Mononuclear cell (primary cell): ENCODE data around the gene SELENOP. TPM values are rescaled to one million over a fixed set of nuclear protein-coding genes. Genes with fewer than 3 reads are reported as not detected.

Experiments
- H3K27me3 ChIP-seq: 2 replicates; pipeline ENCODE4 v1.6.0; 2011; ENCODE audit warnings: low read length, control low read depth; ENCODE audit not compliant: insufficient read depth
- H3K4me1 ChIP-seq: 2 replicates; pipeline ENCODE4 v1.5.1; 2011; ENCODE audit warnings: mild to moderate bottlenecking, low read length, control low read depth; ENCODE audit not compliant: insufficient read depth
- H3K4me3 ChIP-seq: 2 replicates; pipeline ENCODE4 v1.5.1; 2011; ENCODE audit warnings: mild to moderate bottlenecking, low read length, moderate library complexity
- H3K9me3 ChIP-seq: 2 replicates; pipeline ENCODE4 v1.5.1; 2011; ENCODE audit warnings: low read depth, mild to moderate bottlenecking, control low read depth, low read length
- total RNA-seq: library from RNA; depleted of rRNA; stranded (reverse); fragments of >200 nt; gene quantifications from one replicate; pipeline ENCODE4 v1.2.3, GENCODE V29; 2012

Gene SELENOP
- total RNA-seq, 1 donor: 1.7 TPM

DNA sequence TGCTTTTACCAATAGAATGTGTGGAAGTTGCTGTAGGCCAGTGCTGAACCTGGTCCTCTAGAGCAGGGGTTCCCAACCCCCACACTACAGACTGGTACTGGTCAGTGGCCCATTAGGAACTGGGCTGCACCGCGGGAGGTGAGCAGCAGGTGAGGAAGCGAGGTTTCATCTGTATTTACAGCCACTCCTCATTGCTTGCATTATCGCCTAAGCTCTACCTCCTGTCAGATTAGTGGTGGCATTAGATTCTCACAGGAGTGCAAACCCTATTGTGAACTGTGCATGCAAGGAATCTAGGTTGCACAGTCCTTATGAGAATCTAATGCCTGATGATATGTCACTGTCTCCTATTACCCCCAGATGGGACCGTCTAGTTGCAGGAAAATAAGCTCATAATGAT lies 61.2 kb downstream of the SELENOP start:
- Histone ChIP-seq H3K4me1 (no peaks in the 10 kb centered on the region), H3K4me3 (no peak overlapping the region), H3K9me3 (no peaks in the 10 kb centered on the region), H3K27me3 (no peaks in the 10 kb centered on the region)

Other genes starting within 250 kb of the SELENOP start
- 0.63 TPM for gene CCDC152, start 55.1 kb downstream of the SELENOP start, total RNA-seq
- gene ANXA2R, start 228.4 kb upstream of the SELENOP start, total RNA-seq: 31.4 TPM